GM12878 (cell line): ENCODE results near the gene SEMA3D. TPM values are rescaled to one million over a fixed set of nuclear protein-coding genes. Genes with fewer than 3 reads are reported as not detected.

Experiments
- ATAC-seq: fragments of 200-7000 bp; cut with Tn5 transposase; 3 replicates; pipeline ENCODE4 v1.9.1; 2020; ENCODE audit warnings: mild to moderate bottlenecking, moderate library complexity
- BruUV-seq: library from RNA; stranded (reverse); fragments of 400-500 nt; replicated peaks from 2 replicates; lab custom pipeline; 2021; lab: Mats Ljungman, UMichigan
- CTCF ChIA-PET: fragments of 300-600 bp; sonication (Branson Sonifier 250); formaldehyde crosslinking; extraction: SDS; loops from one replicate; lab custom pipeline; 2021; ENCODE audit warnings: inconsistent platforms; lab: Yijun Ruan, JAX
- POLR2A ChIA-PET: fragments of 350-600 bp; formaldehyde crosslinking; extraction: SDS; loops from one replicate; lab custom pipeline; 2021; ENCODE audit warnings: inconsistent platforms; lab: Charles Lee
- RAD21 ChIA-PET: fragments of 300-600 bp; sonication (Branson Sonifier 250); formaldehyde crosslinking; loops from one replicate; lab custom pipeline; 2023; ENCODE audit warnings: antibody characterized with exemption; ENCODE audit not compliant: unreplicated experiment; lab: Charles Lee
- SMC1A ChIA-PET: fragments of 300-600 bp; sonication (Branson Sonifier 250); formaldehyde crosslinking; loops from one replicate; lab custom pipeline; 2023; ENCODE audit not compliant: unreplicated experiment, uncharacterized antibody; lab: Charles Lee
- DNase-seq: peaks from one replicate; pipeline ENCODE4 v3.0.0-alpha.2; 2011; ENCODE audit warnings: low read depth, low spot score
- FAIRE-seq: peaks from 3 replicates; lab custom pipeline; 2011; peaks lifted over from hg19 to GRCh38; lab: Jason Lieb, UNC
- H2AFZ ChIP-seq: 2 replicates; pipeline ENCODE4 v1.6.0; 2011; ENCODE audit warnings: low read depth, low read length, control low read depth; ENCODE audit not compliant: control insufficient read depth
- H3K27ac ChIP-seq: 2 replicates; pipeline ENCODE4 v1.5.1; 2011; ENCODE audit warnings: control low read depth; ENCODE audit not compliant: control insufficient read depth, insufficient read depth
- H3K27me3 ChIP-seq, 2 experiments: replicated peaks in 1 of 2; 2 replicates each; pipeline versions ENCODE4 v1.6.0 to v1.6.1; 2011; ENCODE audit warnings: low read length in 1 of 2; ENCODE audit not compliant: control insufficient read depth in 2 of 2, insufficient read depth in 2 of 2
- H3K36me3 ChIP-seq, 2 experiments: 2 replicates each; pipeline ENCODE4 v1.5.1; 2011; ENCODE audit warnings: low read length in 1 of 2; ENCODE audit not compliant: control insufficient read depth in 2 of 2, insufficient read depth in 2 of 2
- H3K4me1 ChIP-seq: 2 replicates; pipeline ENCODE4 v1.6.1; 2011; ENCODE audit warnings: mild to moderate bottlenecking, low read length, moderate library complexity, mixed read lengths; ENCODE audit not compliant: control insufficient read depth, insufficient read depth
- H3K4me2 ChIP-seq: 2 replicates; pipeline ENCODE4 v1.6.0; 2011; ENCODE audit warnings: control low read depth; ENCODE audit not compliant: control insufficient read depth, insufficient read depth
- H3K4me3 ChIP-seq: fragments of 200-600 bp; sonication (generic); 2 replicates; pipeline ENCODE4 v1.5.1; 2016
- H3K79me2 ChIP-seq: 2 replicates; pipeline ENCODE4 v1.6.0; 2011; ENCODE audit warnings: low read length; ENCODE audit not compliant: control insufficient read depth, insufficient read depth
- H3K9ac ChIP-seq: 2 replicates; pipeline ENCODE4 v1.8.0; 2011; ENCODE audit warnings: low read length, control low read depth, mixed read lengths; ENCODE audit not compliant: control insufficient read depth, insufficient read depth
- H3K9me3 ChIP-seq: replicated peaks from 3 replicates; pipeline ENCODE4 v1.5.1; 2011; ENCODE audit warnings: mild to moderate bottlenecking, low read length; ENCODE audit not compliant: control insufficient read depth, insufficient read depth
- H4K20me1 ChIP-seq: 2 replicates; pipeline ENCODE4 v1.6.0; 2011; ENCODE audit not compliant: control insufficient read depth, insufficient read depth
- BACH1 ChIP-seq: fragments of 450-650 bp; IDR thresholded peaks from 2 replicates; pipeline ENCODE4 v1.6.1; 2017; ENCODE audit warnings: mild to moderate bottlenecking, borderline replicate concordance
- CBX5 ChIP-seq: sonication (generic); IDR thresholded peaks from 2 replicates; pipeline ENCODE4 v1.6.1; 2016; ENCODE audit warnings: low read depth, moderate library complexity, mild to moderate bottlenecking, inconsistent platforms
- EED ChIP-seq: sonication (generic); IDR thresholded peaks from 2 replicates; pipeline ENCODE4 v1.6.1; 2016; ENCODE audit warnings: antibody characterized with exemption, low read depth
- FOS ChIP-seq: IDR thresholded peaks from 3 replicates; pipeline ENCODE4 v1.6.1; 2011; ENCODE audit warnings: borderline replicate concordance; ENCODE audit not compliant: insufficient read length; ENCODE audit errors: extremely low read depth
- NR2C2 ChIP-seq: IDR thresholded peaks from 2 replicates; pipeline ENCODE4 v1.6.1; 2011; ENCODE audit warnings: borderline replicate concordance, low read depth; ENCODE audit not compliant: control insufficient read depth, insufficient read length
- PBX3 ChIP-seq: IDR thresholded peaks from 2 replicates; pipeline ENCODE4 v1.6.1; 2011; ENCODE audit warnings: mild to moderate bottlenecking, low read depth, low read length, moderate library complexity; ENCODE audit not compliant: insufficient replicate concordance
- POLR2A ChIP-seq: IDR thresholded peaks from 2 replicates; pipeline ENCODE4 v1.6.1; 2011; ENCODE audit warnings: low read depth, mild to moderate bottlenecking, low read length
- RBBP5 ChIP-seq: fragments of 200-600 bp; sonication (generic); conservative IDR thresholded peaks from 2 replicates; pipeline ENCODE4 v1.6.1; 2016
- STAT1 ChIP-seq: fragments of 450-650 bp; conservative IDR thresholded peaks from 2 replicates; pipeline ENCODE4 v1.6.1; 2014; ENCODE audit warnings: antibody characterized with exemption, mild to moderate bottlenecking
- TCF7 ChIP-seq: IDR thresholded peaks from 2 replicates; pipeline ENCODE4 v1.6.1; 2014; ENCODE audit warnings: antibody characterized with exemption, borderline replicate concordance
- ZNF217 ChIP-seq: fragments of 450-650 bp; IDR thresholded peaks from 2 replicates; pipeline ENCODE4 v1.6.1; 2017; ENCODE audit warnings: antibody characterized with exemption, mild to moderate bottlenecking
- ZNF687 ChIP-seq: fragments of 450-650 bp; IDR thresholded peaks from 2 replicates; pipeline ENCODE4 v1.6.1; 2017; ENCODE audit warnings: mild to moderate bottlenecking, moderate library complexity
- WGBS: methylation state at CpG from one replicate; pipeline ENCODE4 v1.1.6; 2016; ENCODE audit warnings: low lambda C conversion rate; ENCODE audit not compliant: insufficient replicate concordance, insufficient coverage; ENCODE audit errors: missing lambda C conversion rate; 5-methylcytosine and 5-hydroxymethylcytosine counted together
- in situ Hi-C: fragments of 300-500 bp; cut with MboI; formaldehyde crosslinking; loops from 9 replicates; pipeline ENCODE4 v1.14.3; 2018; ENCODE audit warnings: mixed read lengths
- intact Hi-C: fragments of 100-400 bp; cut with micrococcal nuclease; formaldehyde crosslinking; loops from one replicate; pipeline ENCODE4 v1.14.2; 2022; ENCODE audit not compliant: unreplicated experiment
- polyA plus RNA-seq, 11 experiments: library from polyadenylated mRNA; depleted of rRNA in 4 of 11; unstranded in 6 of 11; stranded (reverse) in 5 of 11; fragments of >200 nt; fragmentation: Nextera tagmentation in 4 of 11; fragmentation: Illumina TruSeq in 1 of 11; extraction: Ambion mirVana in 4 of 11; extraction: Trizol in 1 of 11; gene quantifications; 1 replicate in 1 of 11; 2 replicates in 10 of 11; pipeline versions ENCODE4 v1.2.1 to v1.2.3, GENCODE V29; 2011 to 2016; ENCODE audit warnings: inconsistent platforms in 2 of 11, missing spikeins in 2 of 11, low read depth in 1 of 11
- total RNA-seq, 4 experiments: library from RNA; depleted of rRNA in 3 of 4; stranded (reverse); fragments of >200 nt in 3 of 4; fragmentation: Illumina TruSeq in 1 of 4; extraction: Trizol in 1 of 4; gene quantifications; 2 replicates each; pipeline versions ENCODE4 v1.2.1 to v1.2.3, GENCODE V29; 2013 to 2021

Gene SEMA3D
- total and polyA plus RNA-seq, 10 of the 15 experiments (the other 5 are each of a cell fraction or from before 2014, with no cell fraction given) = 0.04 TPM; not detected in 9

DNA sequence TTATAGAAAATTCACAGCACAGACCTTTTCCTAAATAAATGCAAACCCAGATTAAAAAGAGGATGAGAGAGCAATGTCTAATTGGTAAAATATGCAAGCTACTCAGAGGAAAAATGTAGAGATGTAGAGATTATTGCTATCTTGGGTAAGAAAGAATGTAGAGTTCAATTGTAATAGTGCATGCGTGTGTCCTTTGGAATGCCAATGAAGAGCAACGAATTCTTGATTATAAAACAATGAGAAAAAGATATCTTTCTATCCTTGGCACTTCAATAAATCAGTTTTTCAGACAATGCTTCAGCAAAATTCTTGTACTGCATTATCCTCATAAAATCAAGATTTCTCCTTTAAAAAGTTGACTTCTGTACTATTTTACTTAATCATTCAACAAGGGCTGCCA is 50.9 kb downstream of the SEMA3D start (continued):
- TF ChIP-seq PBX3 (no peak), STAT1 (no peak), BACH1 (no peak), FOS (no peak), ZNF687 (no peak), CBX5 (no peak), EED (no peak)

- Histone ChIP-seq H3K4me2 (no peak overlapping the region), H3K4me3 (no peak overlapping the region), H2AFZ (no peak overlapping the region), H3K9me3 (no peaks in the 10 kb centered on the region), H3K27me3 (no peaks in the 10 kb centered on the region), H3K9ac (no peak overlapping the region), H3K27ac (no peak overlapping the region), H3K4me1 (no peaks in the 10 kb centered on the region), H3K36me3 (no peaks in the 10 kb centered on the region), H3K79me2 (no peaks in the 10 kb centered on the region), H4K20me1 (no peaks in the 10 kb centered on the region)
- intact Hi-C loops (no loop called here), in situ Hi-C loops (no loop called here)
- CTCF ChIA-PET = no interaction called here
- BruUV-seq = no TSS peak
- ATAC-seq (no peak), FAIRE-seq (no peak), DNase-seq (no peak)
- POLR2A ChIA-PET = no interaction called here
- SMC1A ChIA-PET = no interaction called here
- TF ChIP-seq POLR2A (no peak), RBBP5 (no peak), NR2C2 (no peak), ZNF217 (no peak), TCF7 (no peak)
- TF ChIP-seq, all 136 proteins: peak for 0
- RAD21 ChIA-PET = no interaction called here
- WGBS = 0% methylated on average over 1 of the region's 1 CpG
These were observed 53.3 kb downstream of the SEMA3D start for GRCh38 chr7:85133560-85133959.
